Stimulated activated CD8-positive, alpha-beta memory T cell treated with anti-CD3 and anti-CD28 coated beads, Interleukin-7, amount 100 ng/mL, for 48 hours (primary cell): ENCODE measurements around the gene FPR1.
"Not testable (repeated sequence)": the region's sequence is repeated elsewhere in the genome, so short reads cannot be mapped to it uniquely, and the experiment has no call there.

Source experiments
- DNase-seq, 2 donors: peaks; one replicate each; pipeline ENCODE4 v3.0.0-alpha.2; 2020; ENCODE audit warnings: low read depth in 1 of 2; ENCODE audit errors: extremely low read depth in 1 of 2

Gene FPR1

DNA sequence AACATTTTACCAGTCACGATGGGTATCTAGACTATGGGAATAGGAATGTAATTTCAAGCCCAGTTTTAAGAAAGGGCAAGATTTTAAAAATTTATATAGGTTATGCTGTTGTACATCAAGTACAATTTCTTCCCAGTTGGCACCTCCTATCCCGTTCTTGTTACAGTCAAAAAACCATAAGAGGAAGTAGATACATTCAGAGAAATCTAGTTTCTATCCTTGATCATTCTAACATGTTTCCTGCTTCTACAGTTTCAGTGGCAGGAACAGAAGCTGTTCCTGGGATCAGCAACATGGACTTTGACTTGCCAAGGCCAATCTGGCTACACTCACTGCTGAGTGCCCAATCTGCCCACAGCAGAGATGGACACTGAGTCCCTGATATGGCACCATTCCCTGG lies 28.6 kb upstream of the FPR1 start:
- DNase-seq: no peak

DNA sequence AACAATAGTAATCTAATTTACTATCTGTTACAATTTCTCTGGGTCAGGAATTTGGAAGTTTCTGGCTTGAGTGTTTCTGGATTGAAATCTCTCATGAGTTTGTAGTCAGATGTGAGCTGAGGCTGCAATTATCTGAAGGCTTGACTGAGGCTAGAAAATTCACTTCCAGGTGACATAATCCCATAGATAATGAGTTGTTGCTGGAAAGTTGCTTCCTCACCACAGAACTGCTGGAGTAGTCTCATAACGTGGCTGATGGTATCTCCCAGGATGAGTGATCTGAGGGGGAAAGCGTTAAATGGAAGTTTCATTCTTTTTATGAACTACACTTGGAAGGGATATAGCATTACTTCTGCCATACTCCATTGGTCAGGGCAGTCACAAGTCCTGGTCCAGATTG lies 28.0 kb upstream of the FPR1 start:
- no peak for DNase-seq

DNA sequence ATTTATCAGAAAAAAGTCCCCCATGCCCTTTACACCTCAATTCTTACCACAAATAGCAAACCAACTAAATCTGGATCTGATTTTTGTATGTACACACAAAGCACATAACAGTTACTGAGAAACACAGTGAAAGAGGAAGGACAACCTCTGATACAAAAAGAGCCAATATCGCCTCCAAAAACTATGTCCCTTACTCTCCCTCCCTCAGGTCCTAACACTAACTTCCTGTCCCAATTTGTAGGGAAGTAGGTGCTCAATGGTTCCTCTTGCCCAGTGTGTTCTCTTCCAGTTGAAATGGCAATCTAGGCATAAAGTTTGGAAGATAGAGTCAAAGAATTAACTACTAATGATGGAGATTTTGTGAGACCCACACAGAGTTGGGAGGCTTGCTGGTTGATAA lies 27.5 kb upstream of the FPR1 start:
- no peak for DNase-seq

DNA sequence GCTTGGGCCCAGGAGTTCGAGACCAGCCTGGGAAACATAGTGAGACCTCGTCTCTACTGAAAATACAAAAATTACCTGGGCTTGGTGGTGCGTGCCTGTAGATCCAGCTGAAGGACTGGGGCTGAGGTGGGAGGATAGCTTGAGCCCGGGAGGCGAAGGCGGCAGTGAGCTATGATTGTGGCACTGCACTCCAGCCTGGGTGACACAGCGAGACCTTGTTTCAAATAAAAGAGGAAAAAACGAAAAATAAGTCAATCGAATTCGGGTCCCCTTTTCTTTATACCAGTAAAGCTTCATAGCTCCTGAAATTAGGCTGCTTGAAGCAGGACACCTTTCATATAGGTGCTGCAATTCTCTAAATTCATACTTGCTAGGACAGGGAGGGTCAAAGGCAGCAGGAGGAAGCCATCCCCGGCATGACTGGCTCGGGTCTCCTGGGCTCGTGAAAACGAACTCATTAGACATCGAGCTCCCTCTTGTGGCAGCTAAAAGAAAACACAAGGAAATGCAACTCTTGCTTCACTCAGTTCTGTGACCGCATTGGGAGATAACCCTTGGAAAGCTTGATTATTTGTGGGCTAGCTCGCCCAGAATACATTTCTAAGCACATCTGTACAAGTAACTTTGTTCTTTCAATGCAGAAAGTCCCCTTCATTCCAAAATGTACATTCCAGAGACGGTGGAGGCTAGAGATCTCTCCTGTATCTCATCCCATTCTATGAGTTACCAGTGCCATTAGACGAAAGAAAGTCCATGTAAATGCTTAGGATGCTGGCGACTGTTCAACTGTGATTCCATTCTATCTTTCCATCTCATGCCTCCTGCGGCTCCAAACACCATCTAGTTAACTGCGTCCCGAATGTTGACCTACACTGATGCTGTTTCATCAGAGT lies 26.1 kb upstream of the FPR1 start:
- DNase-seq: peak in 1 of 2 donors; percentile 11

DNA sequence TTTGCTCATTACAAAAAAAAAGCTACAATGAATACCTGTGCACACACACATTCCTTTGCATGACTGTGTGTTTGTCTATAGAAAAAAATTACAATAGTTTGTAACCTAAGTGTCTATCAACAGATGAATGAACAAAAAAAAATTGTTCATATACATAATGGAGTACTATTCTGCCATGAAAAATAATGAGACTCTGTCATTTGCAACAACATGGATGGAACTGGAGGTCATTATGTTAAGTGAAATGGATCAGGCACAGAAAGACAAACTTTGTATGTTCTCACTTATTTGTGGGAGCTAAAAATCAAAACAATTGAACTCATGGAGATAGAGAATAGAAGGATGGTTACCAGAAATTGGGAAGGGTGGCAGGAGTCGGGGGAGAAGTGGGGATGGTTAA lies 24.9 kb upstream of the FPR1 start:
- not testable (repeated sequence) for DNase-seq

DNA sequence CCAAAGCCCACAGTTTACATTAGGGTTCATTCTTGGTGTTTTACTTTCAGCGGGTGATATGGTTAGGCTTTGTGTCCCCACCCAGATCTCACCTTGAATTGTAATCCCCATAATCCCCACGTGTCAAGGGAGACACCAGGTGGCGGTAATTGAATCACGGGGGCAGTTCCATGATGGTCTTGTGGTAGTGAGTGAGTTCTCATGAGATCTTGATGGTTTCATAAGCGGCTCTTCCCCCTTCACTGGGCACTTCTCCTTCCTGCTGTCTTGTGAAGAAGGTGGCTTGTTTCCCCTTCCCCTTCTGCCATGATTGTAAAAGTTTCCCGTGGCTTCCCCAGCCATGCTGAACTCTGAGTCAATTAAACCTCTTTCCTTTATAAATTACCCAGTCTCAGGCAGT lies 21.3 kb upstream of the FPR1 start:
- DNase-seq: no peak

DNA sequence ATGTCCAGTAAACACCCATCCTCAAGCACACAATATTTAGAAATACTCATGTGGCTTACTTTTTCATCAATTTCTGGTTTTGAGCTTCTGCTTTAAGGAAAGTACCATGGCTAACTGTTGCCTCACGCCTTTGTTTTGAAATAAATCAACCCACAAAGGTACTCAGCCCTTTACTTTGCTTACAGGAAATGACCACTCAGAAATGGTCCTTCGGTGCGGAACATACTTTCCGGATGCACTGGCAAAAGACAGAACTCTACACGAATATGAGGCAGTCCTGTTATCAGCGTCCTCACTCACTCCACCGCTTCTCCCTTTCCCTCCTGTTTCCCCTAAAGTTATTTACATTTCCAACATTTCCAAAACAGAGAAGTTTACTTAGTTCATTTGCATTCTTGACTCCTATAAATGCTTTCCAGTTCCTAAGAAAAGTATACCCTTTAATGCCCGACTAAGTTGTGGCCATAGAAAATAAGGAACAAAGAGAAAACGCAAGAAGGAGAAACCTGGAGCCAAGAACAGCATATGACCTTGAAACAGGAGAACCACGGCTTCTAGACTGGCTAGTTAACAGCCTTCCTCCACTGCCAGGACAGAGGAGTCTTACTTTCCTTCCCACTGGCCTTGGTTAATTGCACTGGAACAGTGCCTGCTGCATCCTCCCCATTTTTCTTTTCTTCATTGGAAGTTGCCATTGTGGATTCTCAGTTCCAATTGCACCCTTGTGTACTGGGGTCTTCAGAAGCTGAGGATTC lies 19.9 kb upstream of the FPR1 start:
- no peak for DNase-seq

DNA sequence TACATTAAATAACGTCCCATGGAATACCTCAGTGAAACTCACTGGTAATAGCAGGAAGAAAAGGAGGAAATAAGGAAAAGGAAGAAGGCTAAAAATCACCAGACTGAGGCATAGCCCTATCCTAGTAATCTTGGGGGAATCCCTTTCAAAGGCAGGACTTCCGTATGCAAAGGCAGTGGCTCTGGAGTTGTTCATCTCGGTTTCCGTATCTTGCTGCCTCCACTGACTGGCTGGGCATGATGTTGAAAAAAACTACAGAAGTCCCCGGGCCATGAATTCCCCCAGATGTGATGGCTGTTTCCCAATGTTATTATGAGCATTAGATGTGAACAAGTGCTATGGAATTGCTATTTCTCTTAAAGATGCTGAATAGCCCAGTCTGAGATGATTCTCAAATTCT lies 14.8 kb upstream of the FPR1 start:
- no peak for DNase-seq

DNA sequence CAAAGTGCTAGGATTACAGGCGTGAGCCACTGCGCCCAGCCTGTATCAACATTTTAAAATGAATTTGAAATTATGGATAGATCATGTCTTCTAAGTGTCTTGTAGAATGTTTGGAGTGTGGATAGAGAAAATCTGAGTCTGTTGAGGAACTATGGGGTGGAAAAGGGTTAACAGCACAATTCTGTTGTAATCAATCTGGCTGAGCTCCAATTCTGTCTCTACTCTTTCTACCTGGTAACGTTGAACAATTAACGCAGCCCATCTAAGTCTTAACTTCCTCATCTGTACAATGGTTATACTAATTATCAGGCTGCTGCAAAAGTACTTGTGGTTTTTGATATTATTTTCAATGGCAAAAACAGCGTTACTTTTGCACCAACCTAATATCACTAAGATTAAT lies 13.4 kb upstream of the FPR1 start:
- no peak for DNase-seq

DNA sequence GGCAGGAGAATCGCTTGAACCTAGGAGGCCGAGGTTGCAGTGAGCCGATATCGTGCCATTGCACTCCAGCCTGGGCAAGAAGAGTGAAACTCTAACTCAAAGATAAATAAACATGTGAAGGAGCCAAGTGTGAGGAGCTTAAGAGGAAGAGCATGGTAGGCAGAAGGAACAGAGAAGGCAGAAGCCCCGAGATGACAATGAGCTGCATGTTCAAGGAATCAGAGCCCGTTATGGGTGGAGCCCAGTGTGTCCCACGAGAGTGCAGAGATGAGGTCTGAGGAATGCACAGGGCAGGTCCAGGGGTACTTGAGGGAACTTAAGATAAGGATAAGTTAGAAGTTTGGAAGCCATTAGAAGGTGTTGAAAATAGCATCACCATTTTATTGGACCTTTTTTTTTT lies 10.0 kb upstream of the FPR1 start:
- no peak for DNase-seq

DNA sequence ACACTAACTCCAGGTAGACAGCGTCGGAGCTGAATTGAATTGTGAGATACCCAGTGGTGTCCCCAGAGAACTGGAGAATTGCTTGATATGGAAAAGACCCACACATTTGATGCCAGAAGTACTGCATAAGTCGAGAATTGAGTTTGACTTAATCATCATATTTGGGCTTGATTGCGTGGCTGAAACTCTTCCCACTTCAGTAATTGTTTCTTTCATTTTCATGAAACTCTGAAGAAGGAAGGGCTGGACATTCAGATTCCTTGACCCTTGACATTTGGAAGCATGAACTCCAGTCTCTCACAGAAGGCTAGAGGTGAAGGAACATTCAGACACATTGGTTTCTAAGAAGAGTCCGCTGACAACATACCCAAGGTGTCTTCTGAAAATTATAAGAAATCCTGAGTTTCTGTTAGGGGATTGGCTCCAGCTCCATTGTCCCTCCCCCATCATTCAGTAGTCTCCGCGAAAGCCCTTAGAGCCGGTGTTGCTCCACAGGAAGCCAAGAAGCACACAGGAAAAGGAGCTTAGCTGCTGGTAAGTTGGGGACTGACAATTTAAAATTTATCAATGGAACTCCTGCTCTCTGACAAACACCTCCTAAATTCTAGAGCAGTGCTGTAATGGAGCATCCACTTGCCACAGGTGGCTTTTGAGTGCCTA lies 9.1 kb upstream of the FPR1 start, which contains the start of gene FPR2:
Gene FPR2, plus strand, starts transcription at position 484 of the 660 bp plus-strand sequence. CDS start 7,479 bp downstream, outside the sequence.
- no peak for DNase-seq

DNA sequence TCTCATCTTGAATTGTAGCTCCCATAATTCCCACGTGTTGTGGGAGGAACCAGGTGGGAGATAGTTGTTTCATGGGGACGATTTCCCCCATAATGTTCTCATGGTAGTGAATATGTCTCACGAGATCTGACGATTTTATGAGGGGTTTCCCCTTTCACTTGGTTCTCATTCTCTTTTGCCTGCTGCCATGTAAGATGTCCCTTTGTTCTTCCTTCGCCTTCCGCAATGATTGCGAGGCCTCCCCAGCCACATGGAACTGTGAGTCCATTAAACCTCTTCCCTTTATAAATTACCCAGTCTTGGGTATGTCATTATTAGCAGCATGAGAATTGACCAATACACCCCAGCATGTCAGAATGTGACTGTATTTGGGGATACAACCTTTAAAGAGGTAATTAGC lies 3.9 kb upstream of the FPR1 start:
- DNase-seq: no peak

DNA sequence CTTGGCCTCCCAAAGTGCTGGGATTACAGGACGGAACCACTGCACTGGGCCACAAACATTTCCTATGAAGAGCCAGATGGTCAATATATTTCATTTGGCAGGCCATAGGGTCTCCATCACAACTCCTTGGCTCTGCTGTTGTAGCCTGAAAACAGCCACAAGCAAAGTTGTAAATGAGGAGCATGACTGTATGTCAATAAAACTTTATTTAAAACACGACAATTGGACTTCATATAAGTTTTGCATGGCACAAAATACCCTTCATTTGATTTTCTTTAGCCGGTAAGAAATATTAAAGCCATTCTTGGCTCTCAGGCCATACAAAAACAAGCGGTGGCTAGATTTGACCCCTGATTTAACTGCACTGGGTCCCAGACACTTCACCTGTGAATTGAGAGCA lies 3.1 kb upstream of the FPR1 start:
- no peak for DNase-seq

DNA sequence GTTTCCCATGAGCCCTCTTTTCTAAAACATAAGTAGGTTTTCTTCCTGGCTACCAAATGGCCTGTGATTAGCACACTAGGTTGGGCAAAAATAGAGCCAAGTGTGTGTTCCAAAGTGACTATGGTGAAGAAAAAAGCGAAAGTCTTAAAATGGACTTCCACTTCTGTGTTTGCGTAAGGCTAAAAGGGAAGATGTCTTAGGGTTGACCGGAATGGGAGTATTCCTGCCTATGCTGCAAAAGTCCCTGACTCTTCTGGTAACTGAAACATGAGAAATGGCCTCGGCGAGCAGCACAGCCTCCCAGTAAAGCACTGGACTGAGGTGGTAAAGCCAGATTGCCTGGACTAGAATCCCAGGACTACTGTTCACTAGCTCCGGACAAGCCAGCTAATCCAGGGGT lies 2.4 kb upstream of the FPR1 start:
- DNase-seq: no peak

DNA sequence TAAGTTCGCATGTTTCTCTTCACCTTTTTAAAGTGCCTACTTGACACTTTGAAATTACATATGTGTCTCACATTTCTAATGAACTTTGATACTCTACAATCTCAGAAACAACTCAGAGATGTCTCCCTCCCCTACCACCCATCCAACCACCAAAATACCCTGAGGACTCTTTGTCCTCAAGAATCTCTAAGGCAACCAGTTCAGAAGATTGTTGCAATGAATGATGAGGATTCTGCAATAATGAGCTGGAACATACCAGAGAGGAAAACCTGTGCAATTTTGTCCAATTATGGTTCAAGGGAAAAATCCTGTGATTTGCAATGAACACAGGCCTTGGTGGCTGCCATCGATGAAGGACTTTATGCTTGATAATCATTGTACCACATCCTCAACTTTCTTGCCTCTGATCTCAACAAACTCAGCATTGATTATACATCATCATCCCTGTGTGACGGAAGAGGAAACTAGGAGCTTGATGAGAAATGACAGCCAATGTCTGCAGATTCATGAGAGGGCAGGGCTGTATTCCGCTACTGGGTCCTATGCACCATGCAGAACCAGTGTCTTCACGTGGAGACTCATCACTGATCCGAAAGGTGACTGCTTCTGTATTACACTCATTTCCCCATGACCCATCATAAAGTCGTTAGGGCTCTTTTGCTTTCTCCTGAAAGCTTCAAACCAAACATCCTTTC lies 1.1 kb downstream of the FPR1 start:
- DNase-seq: no peak

DNA sequence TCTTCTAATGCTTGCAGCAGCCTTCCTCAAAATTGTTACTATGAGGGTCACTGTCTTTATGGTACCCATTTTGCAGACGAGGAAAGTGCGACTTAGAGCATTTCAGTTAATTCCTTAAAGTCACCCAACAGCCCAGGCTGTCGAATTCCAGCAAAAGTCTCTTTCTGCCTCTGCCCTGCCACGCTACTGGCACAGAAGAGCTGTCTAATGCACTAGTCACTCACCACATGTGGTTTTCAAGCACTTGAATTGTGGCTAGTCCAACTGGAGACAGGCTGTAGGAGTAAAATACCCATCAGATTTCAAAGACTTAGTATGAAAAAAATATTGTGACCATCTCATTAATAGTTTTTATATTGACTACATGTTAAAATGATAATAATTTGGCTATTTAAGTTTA lies 1.7 kb downstream of the FPR1 start:
- no peak for DNase-seq

DNA sequence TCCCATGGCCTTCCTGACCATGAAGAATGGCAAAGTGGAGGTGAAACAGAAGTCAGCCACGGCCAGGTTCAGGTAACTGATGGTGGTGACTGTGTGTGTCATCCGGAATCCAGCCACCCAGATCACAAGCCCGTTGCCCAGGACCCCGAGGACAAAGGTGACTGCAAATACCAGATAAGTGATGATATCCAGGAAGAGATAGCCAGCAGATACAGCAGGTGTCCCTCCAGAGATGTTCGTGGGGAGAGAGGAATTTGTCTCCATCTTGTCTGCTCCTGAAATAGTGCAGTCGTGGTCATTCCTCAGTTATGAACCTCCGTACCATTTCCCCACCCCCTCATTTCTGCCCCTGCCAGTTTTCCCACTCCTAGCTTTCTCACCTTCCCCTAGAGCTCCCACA lies 4.9 kb downstream of the FPR1 start:
- DNase-seq: no peak

DNA sequence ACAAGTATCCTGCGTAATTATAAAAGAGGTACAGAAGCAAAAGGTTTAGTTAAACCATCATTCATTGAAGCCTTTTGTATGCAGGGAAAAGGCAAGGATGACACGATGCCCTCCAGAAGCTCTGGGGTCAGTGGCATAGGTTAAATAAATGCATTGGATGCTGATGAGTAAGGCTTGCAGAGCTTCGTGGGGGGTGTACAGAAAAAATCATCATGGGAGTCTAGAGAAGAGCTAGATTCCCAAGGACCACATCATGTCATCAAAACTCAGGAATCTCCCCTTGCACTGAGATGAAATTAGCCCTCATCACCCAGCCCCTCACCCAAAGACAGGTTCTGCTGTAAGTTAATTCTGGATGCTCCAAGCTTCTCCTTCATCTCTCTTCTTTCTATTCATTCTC lies 8.3 kb downstream of the FPR1 start:
- no peak for DNase-seq

DNA sequence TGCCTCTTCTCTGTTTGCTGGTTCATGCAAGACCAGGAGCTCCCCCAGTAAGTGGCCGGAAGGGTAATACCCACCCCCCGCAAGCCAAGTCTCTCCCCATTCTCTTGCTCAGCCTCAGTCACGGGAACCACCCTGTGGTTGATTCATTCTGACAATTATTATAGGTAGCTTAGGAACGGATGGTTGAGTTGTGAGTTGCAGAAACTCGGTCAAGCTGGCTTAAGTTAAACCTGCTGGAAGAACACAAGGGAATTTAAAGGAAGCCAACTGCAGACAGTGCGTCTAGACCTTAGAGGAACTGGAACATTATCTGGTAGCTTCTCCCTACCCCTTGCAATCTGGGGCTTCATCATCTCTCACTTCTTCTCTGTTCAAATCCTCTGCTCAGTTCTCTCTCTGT lies 8.9 kb downstream of the FPR1 start:
- DNase-seq: no peak

DNA sequence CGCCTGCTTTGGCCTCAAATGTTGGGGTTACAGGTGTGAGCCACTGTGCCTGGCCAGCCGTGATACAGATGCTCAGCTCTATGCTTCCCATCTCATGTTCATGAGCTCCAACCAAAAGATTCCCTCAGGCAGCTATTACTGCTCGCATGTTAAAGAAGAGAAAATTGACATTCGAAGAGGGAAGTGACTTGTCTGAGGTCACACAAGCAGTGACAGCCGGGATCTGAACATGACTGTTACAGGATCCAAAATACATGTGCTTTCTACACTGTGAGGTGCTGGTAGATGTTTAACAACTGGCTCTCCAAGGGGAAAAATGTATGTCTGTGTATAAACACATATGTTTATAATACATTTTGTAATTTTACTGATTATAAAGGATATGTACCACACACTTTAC lies 11.3 kb downstream of the FPR1 start:
- no peak for DNase-seq
